Heart left ventricle (tissue), 16 donors: ENCODE data around the gene CNNM3. TPM values are rescaled to one million over a fixed set of nuclear protein-coding genes. Genes with fewer than 3 reads are reported as not detected.

Source experiments
- ATAC-seq, 4 donors: fragments of 200-7000 bp; cut with Tn5 transposase; one replicate each; pipeline ENCODE4 v1.9.1; 2020 to 2022; ENCODE audit warnings: moderate library complexity in 4 of 4, mild to moderate bottlenecking in 3 of 4, moderate number of reproducible peaks in 1 of 4
- DNase-seq, 5 donors: peaks; one replicate each; pipeline ENCODE4 v3.0.0-alpha.2; 2020
- H3K27ac ChIP-seq, 12 donors: fragments of 200-600 bp; sonication (generic) in 4 of 12; one replicate each; pipeline versions ENCODE4 v1.5.0 to v1.8.0; 2016 to 2022; ENCODE audit warnings: mild to moderate bottlenecking in 2 of 12
- H3K27me3 ChIP-seq, 9 donors: fragments of 200-600 bp; sonication (generic) in 2 of 9; one replicate each; pipeline versions ENCODE4 v1.5.1 to v1.8.0; 2016 to 2022; ENCODE audit warnings: mild to moderate bottlenecking in 3 of 9
- H3K36me3 ChIP-seq, 9 donors: fragments of 200-600 bp; sonication (generic) in 2 of 9; one replicate each; pipeline versions ENCODE4 v1.5.0 to v1.8.0; 2018 to 2022; ENCODE audit warnings: mild to moderate bottlenecking in 2 of 9
- H3K4me1 ChIP-seq, 12 donors: fragments of 200-600 bp; sonication (generic) in 4 of 12; one replicate each; pipeline versions ENCODE4 v1.5.0 to v1.8.0; 2016 to 2022; ENCODE audit warnings: mild to moderate bottlenecking in 3 of 12
- H3K4me3 ChIP-seq, 12 donors: fragments of 200-600 bp; sonication (generic) in 4 of 12; one replicate each; pipeline versions ENCODE4 v1.5.0 to v1.8.0; 2017 to 2022; ENCODE audit warnings: mild to moderate bottlenecking in 9 of 12, moderate library complexity in 4 of 12
- H3K9me3 ChIP-seq, 12 donors: fragments of 200-600 bp; sonication (generic) in 4 of 12; one replicate each; pipeline versions ENCODE4 v1.5.0 to v1.8.0; 2016 to 2022; ENCODE audit warnings: mild to moderate bottlenecking in 1 of 12
- POLR2A ChIP-seq, 2 donors: fragments of 450-650 bp; IDR thresholded peaks; one replicate each; pipeline ENCODE4 v1.6.1; 2017; ENCODE audit warnings: antibody characterized with exemption in 2 of 2, mild to moderate bottlenecking in 2 of 2, moderate library complexity in 2 of 2
- WGBS, 4 donors: extraction: QIAGEN DNeasy Blood & Tissue Kit in 2 of 4; methylation state at CpG; one replicate each; pipeline versions ENCODE4 v1.1.5 to v1.1.7; 2013 to 2018; 5-methylcytosine and 5-hydroxymethylcytosine counted together
- intact Hi-C, 10 donors: fragments of 100-400 bp; cut with DNase I; formaldehyde crosslinking; loops; one replicate each; pipeline versions ENCODE4 v1.11.1 to v1.14.2; 2022
- polyA plus RNA-seq, 2 donors: library from polyadenylated mRNA; stranded (reverse); fragments of 200-250 nt; gene quantifications; one replicate each; pipeline ENCODE4 v1.2.3, GENCODE V29; 2013
- total RNA-seq, 9 donors: library from RNA; depleted of rRNA in 2 of 9; stranded (reverse); fragments of >200 nt in 2 of 9; fragmentation: NEBNext Ultra II Directional in 3 of 9; extraction: Animal tissue kit (Norgen Biotek cat#: 25700) in 3 of 9; gene quantifications; one replicate each; pipeline versions ENCODE4 v1.1.0 to v1.2.4, GENCODE V29; 2016 to 2023
- TF ChIP-seq, protein P1 (sequence below), 12 donors: fragments of 200-600 bp; sonication (generic) in 4 of 12; IDR thresholded peaks; one replicate each; pipeline versions ENCODE4 v1.5.0 to v1.8.0; 2018 to 2022; ENCODE audit warnings: antibody characterized with exemption in 12 of 12, mild to moderate bottlenecking in 5 of 12
- donor health status: ischemic (EF 13 %, LVEDD 7.1; RV severe dilation, severe dysfunction).
- donor health status: healthy with polysubstance abuse.
- donor health status: DM: no; HTN: yes; CAD: no.
- donor health status: DM: no; HTN: no; CAD: no.
- donor health status: ischemic (EF 25% LVEDD 6.9; RV normal size, moderate dysfunction).
- donor health status: ischemic (EF 25% LVEDD 5.7; RV mildly dilated, moderate dysfunction).
- donor health status: healthy.
- donor health status: DM: yes; HTN: yes; CAD: no.
- donor health status: ischemic (EF 35%, LVEDD 5.7; RV mildly dilated, moderate dysfunction).
- donor health status: nonischemic (EF 11% LVEDD 7.7; RV severe dilation, severe dysfunction).
- donor health status: DM: yes; HTN: yes; CAD: no.
- donor health status: PGD.
- donor health status: ischemic (EF 29% LVEDD 5.4; RV normal size, mild dysfunction).
- donor health status: nonischemic (EF 23%, LVEDD 6.1; RV moderate dilation, normal function).

The CNNM3 gene
- total and polyA plus RNA-seq, 11 donors = 5.1 to 17.7 (median 10.2) TPM

DNA sequence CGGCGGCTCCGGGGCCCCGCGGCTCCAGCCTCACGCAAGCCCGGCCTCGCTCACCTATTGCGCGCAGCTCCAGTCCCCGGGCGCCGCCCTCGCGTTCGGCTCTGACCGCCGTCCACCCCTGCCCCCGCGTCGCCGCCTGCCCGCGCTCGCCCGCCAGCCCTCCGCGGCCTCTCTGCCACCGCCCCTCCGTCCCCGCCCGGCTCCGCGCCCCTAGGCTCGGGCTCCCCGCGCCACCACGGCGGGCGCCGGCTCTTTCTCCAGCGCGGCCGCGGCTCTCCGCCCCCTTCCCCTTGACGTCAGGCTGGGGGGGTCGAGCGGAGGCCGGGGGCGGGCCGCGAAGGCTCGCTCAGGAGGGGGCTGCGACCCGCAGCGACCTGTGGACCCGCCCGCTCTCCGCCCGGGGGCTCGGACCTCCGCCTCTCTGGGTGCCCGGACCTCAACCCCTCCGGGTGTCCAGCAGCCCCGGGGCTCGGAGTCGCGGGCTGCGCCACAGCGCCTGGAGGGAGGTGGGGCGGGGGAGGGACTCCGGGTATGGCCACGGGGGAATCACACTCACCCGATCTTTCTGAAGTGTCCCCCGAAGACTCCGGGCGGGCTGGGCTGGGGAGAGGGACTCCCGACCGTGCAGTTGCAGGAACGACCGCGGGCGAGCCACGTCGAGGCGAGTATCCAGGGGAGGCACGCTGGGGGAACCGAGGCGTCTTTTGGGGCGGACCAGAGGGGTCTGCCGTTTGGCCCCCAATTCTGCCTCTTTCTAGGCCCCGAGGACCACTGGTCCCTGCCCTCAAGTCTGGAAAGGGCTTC is 54.0 kb downstream of the CNNM3 start, which contains the start of gene SEMA4C:
SEMA4C (minus strand) TSS at position 259 of the 804 bp plus-strand sequence. CDS start 2,194 bp downstream, outside the sequence.
- no peaks in the 10 kb centered on the region for H3K9me3 ChIP-seq
- intact Hi-C loops = loop anchor here in 8 of 10 donors (1.0 to 5.0 kb wide), 6 partner anchors 37 to 242 kb away; partner anchors contain the start of gene ANKRD36 (in 1 of the 8)
- H3K4me1 ChIP-seq = peaks cover 3 to 81% (median 55%) of the 10 kb centered on the region in 12 donors
- H3K27ac ChIP-seq = peak within 1 kb of the TSS; percentile 96 to 100 (median 98)
- WGBS, 4 donors = 1 to 3% (median 2%) methylated on average over 27 to 93 of the region's 93 CpGs
- ATAC-seq (peak in 3 of 4 donors; percentile 32 to 58 (median 55)), DNase-seq (peak; percentile 72 to 86 (median 86))
- peaks cover 0 to 27% (median 0%) of the 10 kb centered on the region in 9 donors for H3K27me3 ChIP-seq
- H3K36me3 ChIP-seq = peaks cover 0 to 27% (median 24%) of the 10 kb centered on the region in 9 donors
- peak; percentile 34 to 72 for TF ChIP-seq POLR2A (IDR thresholded peaks at IDR 0.05)
- TF ChIP-seq, protein P1, sequence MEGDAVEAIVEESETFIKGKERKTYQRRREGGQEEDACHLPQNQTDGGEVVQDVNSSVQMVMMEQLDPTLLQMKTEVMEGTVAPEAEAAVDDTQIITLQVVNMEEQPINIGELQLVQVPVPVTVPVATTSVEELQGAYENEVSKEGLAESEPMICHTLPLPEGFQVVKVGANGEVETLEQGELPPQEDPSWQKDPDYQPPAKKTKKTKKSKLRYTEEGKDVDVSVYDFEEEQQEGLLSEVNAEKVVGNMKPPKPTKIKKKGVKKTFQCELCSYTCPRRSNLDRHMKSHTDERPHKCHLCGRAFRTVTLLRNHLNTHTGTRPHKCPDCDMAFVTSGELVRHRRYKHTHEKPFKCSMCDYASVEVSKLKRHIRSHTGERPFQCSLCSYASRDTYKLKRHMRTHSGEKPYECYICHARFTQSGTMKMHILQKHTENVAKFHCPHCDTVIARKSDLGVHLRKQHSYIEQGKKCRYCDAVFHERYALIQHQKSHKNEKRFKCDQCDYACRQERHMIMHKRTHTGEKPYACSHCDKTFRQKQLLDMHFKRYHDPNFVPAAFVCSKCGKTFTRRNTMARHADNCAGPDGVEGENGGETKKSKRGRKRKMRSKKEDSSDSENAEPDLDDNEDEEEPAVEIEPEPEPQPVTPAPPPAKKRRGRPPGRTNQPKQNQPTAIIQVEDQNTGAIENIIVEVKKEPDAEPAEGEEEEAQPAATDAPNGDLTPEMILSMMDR (IDR thresholded peaks at IDR 0.05) = peak in 1 of 12 donors; percentile 7
- peak within 1 kb of the TSS; percentile 79 to 100 (median 98) for H3K4me3 ChIP-seq

DNA sequence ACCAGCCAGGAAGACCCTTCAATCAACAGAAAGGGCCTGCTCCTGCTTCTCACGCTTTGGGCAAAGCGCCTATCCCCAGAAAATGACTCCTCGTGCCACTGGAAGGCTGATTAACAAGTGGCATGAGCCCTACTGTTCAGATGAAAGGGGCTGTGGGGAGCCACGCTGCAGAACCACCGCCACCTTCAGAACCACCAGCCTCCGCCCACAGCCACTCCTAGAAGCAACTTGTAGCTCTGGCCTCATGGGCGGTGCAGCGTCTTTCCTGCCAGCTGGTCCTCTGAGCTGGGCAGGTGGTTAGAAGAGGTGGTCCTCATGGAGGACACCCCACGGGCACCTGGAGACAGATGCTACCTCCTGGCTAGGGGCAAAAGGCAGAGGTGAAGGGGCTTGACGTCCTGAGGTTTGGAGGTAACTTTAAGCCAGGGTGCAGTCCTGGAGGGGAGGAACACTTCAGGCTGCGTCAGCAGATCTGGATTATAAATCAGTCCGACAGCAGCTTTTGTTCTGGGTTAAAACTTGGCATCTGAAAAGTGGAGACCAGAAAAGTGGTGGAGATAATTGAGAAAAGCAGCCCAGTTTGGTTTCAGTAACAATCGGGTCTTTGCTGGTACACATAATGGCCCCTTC is 54.7 kb downstream of the CNNM3 start:
- 35 to 48% (median 39%) methylated on average over 10 to 13 of the region's 13 CpGs for WGBS, 4 donors
- intact Hi-C loops = loop anchor here in 5 of 10 donors (1.0 to 5.0 kb wide), 4 partner anchors 36 to 42 kb away; no protein-coding TSS in a partner anchor

DNA sequence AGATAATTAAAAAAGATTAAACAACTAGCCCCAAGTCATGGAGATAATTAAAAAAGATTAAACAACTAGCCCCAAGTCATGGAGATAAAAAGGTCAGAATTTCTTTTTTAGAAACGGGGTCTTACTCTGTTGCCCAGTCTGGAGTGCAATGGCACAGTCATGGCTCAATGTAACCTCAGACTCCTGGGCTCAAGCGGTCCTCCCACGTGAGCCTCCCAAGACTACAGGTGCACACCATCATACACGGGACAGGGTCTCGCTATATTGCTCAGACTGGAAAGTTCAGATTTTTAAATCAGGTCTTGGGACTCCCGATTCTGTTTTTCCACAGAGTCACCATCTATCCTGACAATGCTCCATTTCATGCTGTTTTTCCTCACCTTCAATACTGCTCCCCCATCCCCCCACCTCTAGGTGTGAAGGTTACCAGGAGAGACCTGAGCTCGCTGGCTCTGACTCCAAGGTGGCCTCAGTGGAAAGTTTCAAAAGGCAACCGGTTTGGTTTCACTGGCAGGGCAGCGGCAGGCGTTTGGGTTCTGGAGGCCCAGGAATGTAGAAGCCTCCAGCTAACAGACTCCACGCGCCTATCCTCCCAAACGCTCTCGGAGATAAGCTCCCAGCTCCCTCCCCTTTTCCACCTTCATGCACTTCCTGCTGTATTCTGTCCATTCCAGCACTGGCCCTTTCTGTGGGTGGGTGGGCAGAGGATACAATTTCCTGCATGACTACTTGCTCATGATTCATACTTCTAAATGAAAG is 56.7 kb downstream of the CNNM3 start:
- H3K36me3 ChIP-seq = no peaks in the 10 kb centered on the region
- intact Hi-C loops = loop anchor here in 3 of 10 donors (5.0 kb wide), 2 partner anchors 35 to 40 kb away; no protein-coding TSS in a partner anchor
- TF ChIP-seq, protein P1 (IDR thresholded peaks at IDR 0.05) = no peak
- TF ChIP-seq POLR2A (IDR thresholded peaks at IDR 0.05) = no peak
- WGBS, 4 donors = 66 to 81% (median 73%) methylated on average over 14 of the region's 14 CpGs
- ATAC-seq (no peak), DNase-seq (peak in 1 of 5 donors; percentile 41)
- peak overlapping the region; percentile 68 to 100 (median 81) for H3K27ac ChIP-seq
- peaks cover 0 to 27% (median 0%) of the 10 kb centered on the region in 9 donors for H3K27me3 ChIP-seq
- peaks cover 3 to 60% (median 37%) of the 10 kb centered on the region in 12 donors for H3K4me1 ChIP-seq
- peak overlapping the region in 8 of 12 donors; percentile 2 to 37 (median 24) for H3K4me3 ChIP-seq
- H3K9me3 ChIP-seq = no peaks in the 10 kb centered on the region

More for the DNA sequence above, 54.7 kb downstream of the CNNM3 start:
- no peaks in the 10 kb centered on the region for H3K9me3 ChIP-seq
- no peak for ATAC-seq
- H3K4me1 ChIP-seq = peaks cover 3 to 79% (median 55%) of the 10 kb centered on the region in 12 donors
- peak in 1 of 5 donors; percentile 68 for DNase-seq
- H3K27ac ChIP-seq = peak overlapping the region; percentile 96 to 100 (median 98)
- H3K4me3 ChIP-seq = peak overlapping the region; percentile 79 to 100 (median 98)
- peaks cover 0 to 20% (median 17%) of the 10 kb centered on the region in 9 donors for H3K36me3 ChIP-seq
- peaks cover 0 to 27% (median 0%) of the 10 kb centered on the region in 9 donors for H3K27me3 ChIP-seq
- TF ChIP-seq POLR2A (IDR thresholded peaks at IDR 0.05) = no peak
- TF ChIP-seq, protein P1 (IDR thresholded peaks at IDR 0.05) = no peak
